ENCODE results near the gene ANK2. TPM values are rescaled to one million over a fixed set of nuclear protein-coding genes. Genes with fewer than 3 reads are reported as not detected.
A peak's percentile ranks its signal among the peaks of the same experiment; 100 is the strongest.

ANK2 gene
- total RNA-seq, 6 donors from 2014 or later = 4.2 to 23.3 (median 8.5) TPM

- H3K4me1 ChIP-seq = no peaks in the 10 kb centered on the region
- TF ChIP-seq EP300 (IDR thresholded peaks at IDR 0.05) (no peak), POLR2A (IDR thresholded peaks at IDR 0.05) (no peak), POLR2AphosphoS5 (IDR thresholded peaks at IDR 0.05) (no peak)
- no peaks in the 10 kb centered on the region for H3K9me3 ChIP-seq
- peak; percentile 84 to 96 for ATAC-seq (ENCODE audit: low FRiP score in 2 of 2)
- H3K27me3 ChIP-seq = no peaks in the 10 kb centered on the region
- no peak overlapping the region for H3K4me3 ChIP-seq
- H3K36me3 ChIP-seq = no peaks in the 10 kb centered on the region
- WGBS, 2 donors = 74 to 79% methylated on average over 5 of the region's 5 CpGs
- H3K27ac ChIP-seq = no peak overlapping the region
- DNase-seq = no peak
Measured at GRCh38 chr4:113300471-113300928, 251.0 kb downstream of the ANK2 start.

DNA sequence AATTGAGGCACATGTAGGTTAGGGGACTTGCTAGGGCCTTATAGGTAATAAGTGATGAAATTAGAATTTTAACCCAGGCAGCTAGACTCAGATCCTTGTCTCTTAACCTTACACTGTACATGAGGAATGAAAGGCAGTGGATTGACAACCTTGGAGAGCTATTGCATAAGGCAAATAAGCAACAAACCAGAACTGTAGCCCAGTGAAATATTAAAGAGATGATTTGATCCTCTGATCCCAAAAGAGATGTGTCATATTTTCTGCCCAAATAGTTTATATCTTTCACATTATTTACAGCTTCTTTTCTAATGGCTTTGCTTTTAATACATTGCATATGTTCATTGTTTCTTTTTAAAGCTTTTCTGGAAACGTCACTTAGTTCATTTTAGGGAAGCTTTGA lies 252.6 kb downstream of the ANK2 start:
- Histone ChIP-seq H3K4me1 (no peaks in the 10 kb centered on the region), H3K4me3 (no peak overlapping the region), H3K9me3 (no peaks in the 10 kb centered on the region), H3K27ac (no peak overlapping the region), H3K36me3 (no peaks in the 10 kb centered on the region), H3K27me3 (no peaks in the 10 kb centered on the region)
- 61 to 66% methylated on average over 1 of the region's 1 CpG for WGBS, 2 donors
- no peak for TF ChIP-seq EP300 (IDR thresholded peaks at IDR 0.05)
- no peak for TF ChIP-seq CTCF (IDR thresholded peaks at IDR 0.05)
- TF ChIP-seq POLR2AphosphoS5 (IDR thresholded peaks at IDR 0.05) = no peak
- TF ChIP-seq POLR2A (IDR thresholded peaks at IDR 0.05) = no peak
- ATAC-seq (ENCODE audit: low FRiP score in 2 of 2) = peak in 1 of 2 donors; percentile 39
- no peak for DNase-seq

DNA sequence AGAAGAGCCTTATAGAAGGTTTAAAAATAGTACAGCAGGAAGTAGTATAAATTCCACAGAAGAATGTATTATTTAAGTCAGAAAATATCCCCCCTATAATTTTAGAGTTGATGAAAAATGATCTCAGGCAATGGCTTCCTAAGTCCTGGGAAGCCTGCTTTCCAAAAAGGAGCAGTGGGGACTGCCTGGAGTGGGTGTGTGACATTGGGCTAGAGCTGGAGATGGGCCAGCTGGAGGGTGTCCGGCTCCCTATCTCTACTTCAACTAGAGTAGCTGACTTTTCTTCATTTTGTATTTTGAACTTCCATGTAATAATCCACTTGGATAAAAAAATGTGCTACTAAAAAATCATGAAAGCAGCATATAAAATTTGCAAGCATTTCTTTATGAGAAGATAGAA lies 253.9 kb downstream of the ANK2 start:
- WGBS, 2 donors = 65 to 69% methylated on average over 1 of the region's 1 CpG
- ATAC-seq (ENCODE audit: low FRiP score in 2 of 2) = no peak
- no peaks in the 10 kb centered on the region for H3K27me3 ChIP-seq

GRCh38 chr4:113311047-113311446 lies 261.6 kb downstream of the ANK2 start:
- no peaks in the 10 kb centered on the region for H3K4me1 ChIP-seq
- DNase-seq = no peak
- TF ChIP-seq POLR2A (IDR thresholded peaks at IDR 0.05) (no peak), EP300 (IDR thresholded peaks at IDR 0.05) (no peak), CTCF (IDR thresholded peaks at IDR 0.05) (no peak), POLR2AphosphoS5 (IDR thresholded peaks at IDR 0.05) (no peak)
- ATAC-seq (ENCODE audit: low FRiP score in 2 of 2) = no peak
- 82 to 90% methylated on average over 2 of the region's 2 CpGs for WGBS, 2 donors
- H3K27ac ChIP-seq = no peak overlapping the region
- H3K4me3 ChIP-seq = no peak overlapping the region
- H3K36me3 ChIP-seq = no peaks in the 10 kb centered on the region
- H3K9me3 ChIP-seq = no peaks in the 10 kb centered on the region
- no peaks in the 10 kb centered on the region for H3K27me3 ChIP-seq

More for the DNA sequence above, 253.9 kb downstream of the ANK2 start:
- H3K36me3 ChIP-seq = no peaks in the 10 kb centered on the region
- no peak overlapping the region for H3K27ac ChIP-seq
- TF ChIP-seq EP300 (IDR thresholded peaks at IDR 0.05) = no peak
- no peak for TF ChIP-seq CTCF (IDR thresholded peaks at IDR 0.05)
- no peak for TF ChIP-seq POLR2AphosphoS5 (IDR thresholded peaks at IDR 0.05)
- no peak overlapping the region for H3K4me3 ChIP-seq
- DNase-seq = no peak
- no peaks in the 10 kb centered on the region for H3K9me3 ChIP-seq
- H3K4me1 ChIP-seq = no peaks in the 10 kb centered on the region

DNA sequence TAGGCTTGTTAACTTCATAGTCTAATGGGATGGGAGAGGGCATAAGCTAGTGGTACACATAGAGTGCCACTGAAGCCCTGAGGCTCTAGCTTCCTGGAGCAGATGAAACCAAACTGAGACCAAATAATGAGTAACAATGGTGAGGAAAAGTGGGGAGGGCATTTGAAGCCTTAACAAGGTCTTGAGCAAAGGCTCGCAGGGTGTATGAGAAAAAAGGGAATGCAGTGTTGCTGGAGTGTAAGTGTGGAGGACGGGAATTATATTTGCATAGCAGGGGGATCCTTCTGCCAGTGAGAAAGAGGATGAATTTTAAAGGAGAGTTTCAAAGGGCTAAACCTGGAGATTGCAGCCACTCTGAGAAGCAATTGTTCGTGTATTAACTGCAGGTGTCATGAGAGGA lies 263.1 kb downstream of the ANK2 start:
- WGBS, 2 donors = 83 to 86% methylated on average over 3 of the region's 3 CpGs
- TF ChIP-seq CTCF (IDR thresholded peaks at IDR 0.05) (no peak), EP300 (IDR thresholded peaks at IDR 0.05) (no peak), POLR2A (IDR thresholded peaks at IDR 0.05) (no peak), POLR2AphosphoS5 (IDR thresholded peaks at IDR 0.05) (no peak)
- Histone ChIP-seq H3K27ac (no peak overlapping the region), H3K27me3 (no peaks in the 10 kb centered on the region), H3K4me3 (no peak overlapping the region), H3K36me3 (no peaks in the 10 kb centered on the region), H3K4me1 (no peaks in the 10 kb centered on the region), H3K9me3 (no peaks in the 10 kb centered on the region)
- no peak for DNase-seq
- ATAC-seq (ENCODE audit: low FRiP score in 2 of 2) = no peak

Data from upper lobe of left lung (tissue), 6 donors.